GM23338 (cell line): ENCODE measurements around the gene TXNRD3. TPM values are rescaled to one million over a fixed set of nuclear protein-coding genes. Genes with fewer than 3 reads are reported as not detected.

ENCODE experiments used
- ATAC-seq: fragments of 200-7000 bp; cut with Tn5 transposase; 3 replicates; pipeline ENCODE4 v1.9.1; 2020
- DNase-seq: peaks from one replicate; pipeline ENCODE4 v3.0.0-alpha.2; 2015; ENCODE audit warnings: low spot score
- H2AFZ ChIP-seq: fragments of 200-600 bp; sonication (generic); 2 replicates; pipeline ENCODE4 v1.8.0; 2016; ENCODE audit warnings: antibody characterized with exemption, mild to moderate bottlenecking, moderate library complexity
- H3F3A ChIP-seq: fragments of 200-600 bp; sonication (generic); replicated peaks from 2 replicates; pipeline ENCODE4 v1.8.0; 2017; ENCODE audit warnings: antibody characterized with exemption, mixed run types, low read depth
- H3K27ac ChIP-seq: fragments of 200-600 bp; sonication (generic); 2 replicates; pipeline ENCODE4 v1.6.1; 2016; ENCODE audit warnings: low read depth
- H3K27me3 ChIP-seq: fragments of 200-600 bp; sonication (generic); 2 replicates; pipeline ENCODE4 v1.8.0; 2016; ENCODE audit warnings: mild to moderate bottlenecking, mixed run types, moderate library complexity; ENCODE audit not compliant: insufficient read depth
- H3K36me3 ChIP-seq: fragments of 200-600 bp; sonication (generic); 2 replicates; pipeline ENCODE4 v1.8.0; 2016; ENCODE audit warnings: mild to moderate bottlenecking; ENCODE audit not compliant: insufficient read depth
- H3K4me1 ChIP-seq: fragments of 200-600 bp; sonication (generic); 2 replicates; pipeline ENCODE4 v1.8.0; 2016; ENCODE audit warnings: mild to moderate bottlenecking, moderate library complexity; ENCODE audit not compliant: insufficient read depth
- H3K4me2 ChIP-seq: fragments of 200-600 bp; sonication (generic); 2 replicates; pipeline ENCODE4 v1.7.1; 2017; ENCODE audit warnings: mixed run types
- H3K4me3 ChIP-seq: fragments of 200-600 bp; sonication (generic); 2 replicates; pipeline ENCODE4 v1.6.1; 2016; ENCODE audit warnings: mixed run types
- H3K79me2 ChIP-seq: fragments of 200-600 bp; sonication (generic); replicated peaks from 2 replicates; pipeline ENCODE4 v1.8.0; 2017; ENCODE audit warnings: mild to moderate bottlenecking; ENCODE audit not compliant: insufficient read depth
- H3K9me2 ChIP-seq: fragments of 200-600 bp; sonication (generic); 2 replicates; pipeline ENCODE4 v1.8.0; 2017; ENCODE audit not compliant: insufficient read depth
- H4K20me1 ChIP-seq: fragments of 200-600 bp; sonication (generic); replicated peaks from 2 replicates; pipeline ENCODE4 v1.8.0; 2017; ENCODE audit warnings: mild to moderate bottlenecking; ENCODE audit not compliant: insufficient read depth
- H3K27ac Mint-ChIP-seq: 2 replicates; pipeline ENCODE4 v1.8.0; 2020; ENCODE audit warnings: inconsistent platforms, mild to moderate bottlenecking, moderate library complexity, mixed read lengths
- H3K27me3 Mint-ChIP-seq: 3 replicates; pipeline ENCODE4 v1.8.0; 2022; ENCODE audit warnings: low read depth, mild to moderate bottlenecking, moderate library complexity, mixed read lengths, inconsistent platforms; ENCODE audit not compliant: insufficient read depth, poor library complexity
- H3K36me3 Mint-ChIP-seq: 3 replicates; pipeline ENCODE4 v1.8.0; 2021; ENCODE audit warnings: low read depth, mild to moderate bottlenecking, inconsistent platforms, moderate library complexity, mixed read lengths
- H3K4me1 Mint-ChIP-seq: 3 replicates; pipeline ENCODE4 v1.8.0; 2020; ENCODE audit warnings: mild to moderate bottlenecking, inconsistent platforms, mixed read lengths
- H3K4me3 Mint-ChIP-seq: 3 replicates; pipeline ENCODE4 v1.8.0; 2021; ENCODE audit warnings: moderate library complexity, mild to moderate bottlenecking, inconsistent platforms, mixed read lengths
- H3K9me3 Mint-ChIP-seq: 3 replicates; pipeline ENCODE4 v1.8.0; 2020; ENCODE audit warnings: moderate library complexity, mild to moderate bottlenecking, inconsistent platforms, mixed read lengths
- CREB1 ChIP-seq: fragments of 250-450 bp; sonication (Bioruptor Pico); IDR thresholded peaks from 2 replicates; pipeline ENCODE4 v1.5.0; 2020; ENCODE audit warnings: low read depth, mild to moderate bottlenecking, moderate library complexity
- EZH2 ChIP-seq: fragments of 200-600 bp; sonication (generic); IDR thresholded peaks from one replicate; pipeline ENCODE4 v1.8.0; 2017; ENCODE audit warnings: antibody characterized with exemption, mild to moderate bottlenecking, low read depth; ENCODE audit not compliant: unreplicated experiment
- EZH2phosphoT487 ChIP-seq: fragments of 200-600 bp; sonication (generic); IDR thresholded peaks from one replicate; pipeline ENCODE4 v1.8.1; 2018; ENCODE audit warnings: antibody characterized with exemption; ENCODE audit not compliant: unreplicated experiment
- JUNB ChIP-seq: IDR thresholded peaks from one replicate; pipeline ENCODE4 v1.6.1; 2016; ENCODE audit warnings: antibody characterized with exemption; ENCODE audit not compliant: unreplicated experiment
- NANOG ChIP-seq: IDR thresholded peaks from 2 replicates; pipeline ENCODE4 v1.6.1; 2016; ENCODE audit warnings: antibody characterized with exemption, borderline replicate concordance
- POLR2AphosphoS5 ChIP-seq: IDR thresholded peaks from 2 replicates; pipeline ENCODE4 v1.6.1; 2016; ENCODE audit warnings: antibody characterized with exemption, low read depth
- STAT1 ChIP-seq: IDR thresholded peaks from one replicate; pipeline ENCODE4 v1.6.1; 2016; ENCODE audit warnings: antibody characterized with exemption; ENCODE audit not compliant: unreplicated experiment
- ZNF114 ChIP-seq: fragments of 250-450 bp; sonication (Bioruptor Pico); IDR thresholded peaks from 2 replicates; pipeline ENCODE4 v1.5.0; 2020; ENCODE audit warnings: mild to moderate bottlenecking, moderate library complexity
- ZNF331 ChIP-seq: fragments of 250-450 bp; sonication (Bioruptor Pico); IDR thresholded peaks from 2 replicates; pipeline ENCODE4 v1.5.0; 2020; ENCODE audit warnings: low read depth, mild to moderate bottlenecking, moderate library complexity
- polyA plus RNA-seq: library from polyadenylated mRNA; unstranded; fragments of >200 nt; fragmentation: Nextera tagmentation; extraction: Ambion mirVana; gene quantifications from 2 replicates; pipeline ENCODE4 v1.2.1, GENCODE V29; 2016
- total RNA-seq: library from RNA; depleted of rRNA; stranded (reverse); fragments of >200 nt; shearing (Covaris generic); gene quantifications from 2 replicates; pipeline ENCODE4 v1.2.3, GENCODE V29; 2014
- TF ChIP-seq, protein P1 (sequence below): IDR thresholded peaks from one replicate; pipeline ENCODE4 v1.6.1; 2018; ENCODE audit warnings: antibody characterized with exemption; ENCODE audit not compliant: unreplicated experiment
- TF ChIP-seq, protein P2 (sequence below): IDR thresholded peaks from 2 replicates; pipeline ENCODE4 v1.6.1; 2016; ENCODE audit warnings: antibody characterized with exemption
- TF ChIP-seq, protein P3 (sequence below), 2 experiments: fragments of 200-600 bp in 1 of 2; sonication (generic) in 1 of 2; conservative IDR thresholded peaks; 2 replicates each; pipeline versions ENCODE4 v1.5.1 to v1.6.1; 2016 to 2017; ENCODE audit warnings: antibody characterized with exemption in 2 of 2, low read depth in 2 of 2, mild to moderate bottlenecking in 2 of 2, moderate library complexity in 1 of 2

The TXNRD3 gene
- total and polyA plus RNA-seq, 2 experiments from 2014 or later, result 3.0 to 4.1 TPM

DNA sequence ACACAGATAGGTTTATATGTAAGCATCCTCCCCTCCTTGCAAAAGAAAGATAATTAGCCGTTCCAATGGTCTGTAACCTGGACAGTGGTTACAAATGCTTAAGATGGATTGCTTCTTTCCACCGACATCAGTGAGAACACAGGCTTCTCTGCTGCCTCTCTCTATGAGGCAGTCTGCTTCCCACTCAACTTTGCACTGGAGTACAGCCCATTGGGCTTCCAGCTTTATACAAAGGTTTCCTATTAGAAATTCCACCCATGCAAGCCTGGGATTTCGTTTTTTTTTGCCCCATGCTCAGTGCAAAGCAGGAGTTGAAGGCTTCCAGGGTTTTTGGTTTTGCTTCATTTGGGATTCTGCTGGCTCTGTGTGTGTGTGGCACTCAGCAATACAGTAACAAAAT, 48.9 kb downstream of the TXNRD3 start (continued):
- TF ChIP-seq CREB1 (CRISPR knock-in tag) (no peak), NANOG (no peak), ZNF114 (CRISPR knock-in tag) (no peak), POLR2AphosphoS5 (no peak), EZH2phosphoT487 (no peak), ZNF331 (CRISPR knock-in tag) (no peak), STAT1 (no peak), EZH2 (no peak), JUNB (no peak)
- TF ChIP-seq, protein P1, sequence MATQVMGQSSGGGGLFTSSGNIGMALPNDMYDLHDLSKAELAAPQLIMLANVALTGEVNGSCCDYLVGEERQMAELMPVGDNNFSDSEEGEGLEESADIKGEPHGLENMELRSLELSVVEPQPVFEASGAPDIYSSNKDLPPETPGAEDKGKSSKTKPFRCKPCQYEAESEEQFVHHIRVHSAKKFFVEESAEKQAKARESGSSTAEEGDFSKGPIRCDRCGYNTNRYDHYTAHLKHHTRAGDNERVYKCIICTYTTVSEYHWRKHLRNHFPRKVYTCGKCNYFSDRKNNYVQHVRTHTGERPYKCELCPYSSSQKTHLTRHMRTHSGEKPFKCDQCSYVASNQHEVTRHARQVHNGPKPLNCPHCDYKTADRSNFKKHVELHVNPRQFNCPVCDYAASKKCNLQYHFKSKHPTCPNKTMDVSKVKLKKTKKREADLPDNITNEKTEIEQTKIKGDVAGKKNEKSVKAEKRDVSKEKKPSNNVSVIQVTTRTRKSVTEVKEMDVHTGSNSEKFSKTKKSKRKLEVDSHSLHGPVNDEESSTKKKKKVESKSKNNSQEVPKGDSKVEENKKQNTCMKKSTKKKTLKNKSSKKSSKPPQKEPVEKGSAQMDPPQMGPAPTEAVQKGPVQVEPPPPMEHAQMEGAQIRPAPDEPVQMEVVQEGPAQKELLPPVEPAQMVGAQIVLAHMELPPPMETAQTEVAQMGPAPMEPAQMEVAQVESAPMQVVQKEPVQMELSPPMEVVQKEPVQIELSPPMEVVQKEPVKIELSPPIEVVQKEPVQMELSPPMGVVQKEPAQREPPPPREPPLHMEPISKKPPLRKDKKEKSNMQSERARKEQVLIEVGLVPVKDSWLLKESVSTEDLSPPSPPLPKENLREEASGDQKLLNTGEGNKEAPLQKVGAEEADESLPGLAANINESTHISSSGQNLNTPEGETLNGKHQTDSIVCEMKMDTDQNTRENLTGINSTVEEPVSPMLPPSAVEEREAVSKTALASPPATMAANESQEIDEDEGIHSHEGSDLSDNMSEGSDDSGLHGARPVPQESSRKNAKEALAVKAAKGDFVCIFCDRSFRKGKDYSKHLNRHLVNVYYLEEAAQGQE, result no peak
- TF ChIP-seq, protein P2, sequence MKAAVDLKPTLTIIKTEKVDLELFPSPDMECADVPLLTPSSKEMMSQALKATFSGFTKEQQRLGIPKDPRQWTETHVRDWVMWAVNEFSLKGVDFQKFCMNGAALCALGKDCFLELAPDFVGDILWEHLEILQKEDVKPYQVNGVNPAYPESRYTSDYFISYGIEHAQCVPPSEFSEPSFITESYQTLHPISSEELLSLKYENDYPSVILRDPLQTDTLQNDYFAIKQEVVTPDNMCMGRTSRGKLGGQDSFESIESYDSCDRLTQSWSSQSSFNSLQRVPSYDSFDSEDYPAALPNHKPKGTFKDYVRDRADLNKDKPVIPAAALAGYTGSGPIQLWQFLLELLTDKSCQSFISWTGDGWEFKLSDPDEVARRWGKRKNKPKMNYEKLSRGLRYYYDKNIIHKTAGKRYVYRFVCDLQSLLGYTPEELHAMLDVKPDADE, result no peak
- TF ChIP-seq, protein P3, sequence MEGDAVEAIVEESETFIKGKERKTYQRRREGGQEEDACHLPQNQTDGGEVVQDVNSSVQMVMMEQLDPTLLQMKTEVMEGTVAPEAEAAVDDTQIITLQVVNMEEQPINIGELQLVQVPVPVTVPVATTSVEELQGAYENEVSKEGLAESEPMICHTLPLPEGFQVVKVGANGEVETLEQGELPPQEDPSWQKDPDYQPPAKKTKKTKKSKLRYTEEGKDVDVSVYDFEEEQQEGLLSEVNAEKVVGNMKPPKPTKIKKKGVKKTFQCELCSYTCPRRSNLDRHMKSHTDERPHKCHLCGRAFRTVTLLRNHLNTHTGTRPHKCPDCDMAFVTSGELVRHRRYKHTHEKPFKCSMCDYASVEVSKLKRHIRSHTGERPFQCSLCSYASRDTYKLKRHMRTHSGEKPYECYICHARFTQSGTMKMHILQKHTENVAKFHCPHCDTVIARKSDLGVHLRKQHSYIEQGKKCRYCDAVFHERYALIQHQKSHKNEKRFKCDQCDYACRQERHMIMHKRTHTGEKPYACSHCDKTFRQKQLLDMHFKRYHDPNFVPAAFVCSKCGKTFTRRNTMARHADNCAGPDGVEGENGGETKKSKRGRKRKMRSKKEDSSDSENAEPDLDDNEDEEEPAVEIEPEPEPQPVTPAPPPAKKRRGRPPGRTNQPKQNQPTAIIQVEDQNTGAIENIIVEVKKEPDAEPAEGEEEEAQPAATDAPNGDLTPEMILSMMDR (conservative IDR thresholded peaks at IDR 0.05; ENCODE audit: low read depth in 2 of 2), result no peak

DNA sequence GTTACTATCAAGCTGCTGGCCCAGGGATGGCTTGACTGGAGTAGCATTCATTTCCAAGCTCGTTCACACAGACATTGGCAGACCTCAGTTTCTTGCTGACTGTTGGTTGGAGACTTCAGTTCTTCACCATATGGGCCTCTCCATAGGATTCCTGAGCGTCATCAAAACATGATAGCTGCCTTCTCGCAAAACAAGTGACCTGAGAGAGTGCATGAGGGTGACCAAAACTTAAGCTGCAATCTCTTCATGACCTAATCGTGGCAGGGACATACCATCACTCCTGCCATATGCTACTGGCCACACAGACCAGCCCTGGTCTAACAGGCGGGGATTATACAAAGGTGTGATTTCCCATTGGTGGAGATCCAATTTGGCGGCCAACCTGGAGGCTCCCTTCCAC, 50.2 kb downstream of the TXNRD3 start:
- H3K4me1 Mint-ChIP-seq, result no peaks in the 10 kb centered on the region; the same call in 2 of the 3 replicates
- H3K4me3 Mint-ChIP-seq, result no peak overlapping the region
- H3K79me2 ChIP-seq, result no peaks in the 10 kb centered on the region
- no peak overlapping the region for H3K27ac Mint-ChIP-seq
- H3K4me2 ChIP-seq, result no peak overlapping the region
- no peaks in the 10 kb centered on the region for H3K36me3 Mint-ChIP-seq
- H4K20me1 ChIP-seq, result no peaks in the 10 kb centered on the region
- H3K27me3 ChIP-seq, result no peaks in the 10 kb centered on the region
- H3K4me1 ChIP-seq, result no peaks in the 10 kb centered on the region
- no peaks in the 10 kb centered on the region for H3F3A ChIP-seq
- H3K27ac ChIP-seq, result no peak overlapping the region
- H3K9me2 ChIP-seq, result no peaks in the 10 kb centered on the region; the same call in 1 of the 2 replicates
- ATAC-seq, result no peak
- H3K9me3 Mint-ChIP-seq, result no peaks in the 10 kb centered on the region
- H2AFZ ChIP-seq, result no peak overlapping the region
- H3K4me3 ChIP-seq, result no peak overlapping the region
- no peaks in the 10 kb centered on the region for H3K36me3 ChIP-seq
- DNase-seq, result no peak
- H3K27me3 Mint-ChIP-seq, result no peaks in the 10 kb centered on the region
- TF ChIP-seq NANOG, result no peak
- TF ChIP-seq EZH2, result no peak
- TF ChIP-seq, protein P2, result no peak
- TF ChIP-seq, protein P3 (conservative IDR thresholded peaks at IDR 0.05; ENCODE audit: low read depth in 2 of 2), result no peak
- TF ChIP-seq, protein P1, result no peak
- no peak for TF ChIP-seq ZNF331 (CRISPR knock-in tag)
- no peak for TF ChIP-seq ZNF114 (CRISPR knock-in tag)
- TF ChIP-seq STAT1, result no peak
- no peak for TF ChIP-seq CREB1 (CRISPR knock-in tag)
- TF ChIP-seq POLR2AphosphoS5, result no peak
- no peak for TF ChIP-seq JUNB
